Measurements from ENCODE around the gene TAF10. TPM values are rescaled to one million over a fixed set of nuclear protein-coding genes. Genes with fewer than 3 reads are reported as not detected.

The TAF10 gene
- total RNA-seq, 6 experiments from 2014 or later: 47.3 to 81.9 (median 60.4) TPM

DNA sequence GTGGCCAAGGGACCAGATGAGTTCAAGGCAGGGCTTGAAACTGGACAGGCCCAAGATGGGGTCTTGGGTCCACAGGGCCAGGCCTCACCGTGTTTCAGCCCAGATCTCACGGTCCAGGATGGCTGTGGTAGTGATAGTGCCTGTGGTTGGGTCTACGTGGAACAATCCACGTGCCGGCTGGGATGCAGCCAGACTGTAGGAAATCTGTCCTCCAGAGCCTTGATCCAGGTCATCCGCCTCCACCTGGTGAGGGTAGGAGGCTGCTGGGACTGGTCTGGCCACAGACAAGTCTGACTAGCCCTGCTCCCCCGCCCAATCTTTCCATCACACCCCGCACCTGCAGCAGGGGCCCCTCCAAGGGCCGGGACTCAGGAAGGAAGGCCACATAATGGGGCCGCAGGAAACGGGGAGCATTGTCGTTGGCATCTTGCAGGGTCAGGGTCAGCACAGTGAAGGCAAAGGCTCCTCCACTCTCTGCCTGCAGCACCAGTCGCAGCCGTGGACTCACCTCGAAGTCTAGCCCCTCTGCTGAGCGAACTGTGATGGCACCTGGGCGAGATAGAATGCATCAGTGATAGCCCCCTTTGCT lies 13.9 kb upstream of the TAF10 start:
- 80% methylated on average over 2 of the region's 17 CpGs for WGBS (ENCODE audit: insufficient coverage, low coverage, low lambda C conversion rate, missing lambda C conversion rate)
- H3K27ac ChIP-seq: no peak overlapping the region
- H3K9me3 ChIP-seq: no peaks in the 10 kb centered on the region
- ATAC-seq (no peak), DNase-seq (no peak)
- H3K4me3 ChIP-seq: no peak overlapping the region
- intact Hi-C loops (cut with DNase I): no loop called here
- no peaks in the 10 kb centered on the region for H3K27me3 ChIP-seq
- H3K4me1 ChIP-seq: no peaks in the 10 kb centered on the region
- H3K36me3 ChIP-seq: no peaks in the 10 kb centered on the region
- TF ChIP-seq POLR2A (IDR thresholded peaks at IDR 0.05): no peak
- TF ChIP-seq, protein P1, sequence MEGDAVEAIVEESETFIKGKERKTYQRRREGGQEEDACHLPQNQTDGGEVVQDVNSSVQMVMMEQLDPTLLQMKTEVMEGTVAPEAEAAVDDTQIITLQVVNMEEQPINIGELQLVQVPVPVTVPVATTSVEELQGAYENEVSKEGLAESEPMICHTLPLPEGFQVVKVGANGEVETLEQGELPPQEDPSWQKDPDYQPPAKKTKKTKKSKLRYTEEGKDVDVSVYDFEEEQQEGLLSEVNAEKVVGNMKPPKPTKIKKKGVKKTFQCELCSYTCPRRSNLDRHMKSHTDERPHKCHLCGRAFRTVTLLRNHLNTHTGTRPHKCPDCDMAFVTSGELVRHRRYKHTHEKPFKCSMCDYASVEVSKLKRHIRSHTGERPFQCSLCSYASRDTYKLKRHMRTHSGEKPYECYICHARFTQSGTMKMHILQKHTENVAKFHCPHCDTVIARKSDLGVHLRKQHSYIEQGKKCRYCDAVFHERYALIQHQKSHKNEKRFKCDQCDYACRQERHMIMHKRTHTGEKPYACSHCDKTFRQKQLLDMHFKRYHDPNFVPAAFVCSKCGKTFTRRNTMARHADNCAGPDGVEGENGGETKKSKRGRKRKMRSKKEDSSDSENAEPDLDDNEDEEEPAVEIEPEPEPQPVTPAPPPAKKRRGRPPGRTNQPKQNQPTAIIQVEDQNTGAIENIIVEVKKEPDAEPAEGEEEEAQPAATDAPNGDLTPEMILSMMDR (IDR thresholded peaks at IDR 0.05): no peak

DNA sequence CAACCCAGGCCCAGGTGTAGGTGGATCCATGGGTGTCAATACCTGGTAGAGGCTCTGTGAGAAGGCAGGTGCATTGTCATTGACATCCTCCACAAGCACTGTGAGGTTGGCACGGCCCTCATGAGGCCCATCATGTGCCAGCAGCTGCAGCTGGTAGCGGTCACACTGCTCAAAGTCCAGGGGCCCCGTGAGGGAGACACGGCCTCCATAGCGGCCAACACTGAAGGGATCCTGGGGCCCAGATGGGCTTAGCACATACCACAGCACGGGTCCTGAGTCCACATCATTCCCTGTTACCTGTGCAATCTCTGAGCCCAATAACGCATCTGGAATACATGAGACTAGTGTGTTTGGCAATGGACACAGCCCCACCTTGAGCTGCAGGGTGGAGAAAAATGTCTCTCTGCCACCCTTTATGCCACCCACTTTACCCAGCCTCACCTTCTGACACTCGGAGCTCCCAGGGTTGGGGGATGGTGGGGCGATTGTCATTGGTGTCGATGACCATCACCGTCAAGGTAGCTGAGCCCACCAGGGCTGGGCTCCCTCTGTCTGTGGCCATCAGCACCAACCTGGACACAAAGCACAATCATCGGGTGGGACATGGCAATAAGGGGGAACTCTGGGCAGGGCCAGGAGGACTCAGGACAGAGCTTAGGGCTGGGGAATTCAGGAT lies 13.3 kb upstream of the TAF10 start:
- Histone ChIP-seq H3K4me3 (no peak overlapping the region), H3K4me1 (no peaks in the 10 kb centered on the region), H3K27me3 (no peaks in the 10 kb centered on the region), H3K9me3 (no peaks in the 10 kb centered on the region), H3K36me3 (no peaks in the 10 kb centered on the region), H3K27ac (no peak overlapping the region)
- intact Hi-C loops (cut with DNase I): no loop called here
- no peak for ATAC-seq
- 85% methylated on average over 4 of the region's 12 CpGs for WGBS (ENCODE audit: insufficient coverage, low coverage, low lambda C conversion rate, missing lambda C conversion rate)
- no peak for DNase-seq
- no peak for TF ChIP-seq POLR2A (IDR thresholded peaks at IDR 0.05)
- TF ChIP-seq, protein P1 (IDR thresholded peaks at IDR 0.05): no peak

DNA sequence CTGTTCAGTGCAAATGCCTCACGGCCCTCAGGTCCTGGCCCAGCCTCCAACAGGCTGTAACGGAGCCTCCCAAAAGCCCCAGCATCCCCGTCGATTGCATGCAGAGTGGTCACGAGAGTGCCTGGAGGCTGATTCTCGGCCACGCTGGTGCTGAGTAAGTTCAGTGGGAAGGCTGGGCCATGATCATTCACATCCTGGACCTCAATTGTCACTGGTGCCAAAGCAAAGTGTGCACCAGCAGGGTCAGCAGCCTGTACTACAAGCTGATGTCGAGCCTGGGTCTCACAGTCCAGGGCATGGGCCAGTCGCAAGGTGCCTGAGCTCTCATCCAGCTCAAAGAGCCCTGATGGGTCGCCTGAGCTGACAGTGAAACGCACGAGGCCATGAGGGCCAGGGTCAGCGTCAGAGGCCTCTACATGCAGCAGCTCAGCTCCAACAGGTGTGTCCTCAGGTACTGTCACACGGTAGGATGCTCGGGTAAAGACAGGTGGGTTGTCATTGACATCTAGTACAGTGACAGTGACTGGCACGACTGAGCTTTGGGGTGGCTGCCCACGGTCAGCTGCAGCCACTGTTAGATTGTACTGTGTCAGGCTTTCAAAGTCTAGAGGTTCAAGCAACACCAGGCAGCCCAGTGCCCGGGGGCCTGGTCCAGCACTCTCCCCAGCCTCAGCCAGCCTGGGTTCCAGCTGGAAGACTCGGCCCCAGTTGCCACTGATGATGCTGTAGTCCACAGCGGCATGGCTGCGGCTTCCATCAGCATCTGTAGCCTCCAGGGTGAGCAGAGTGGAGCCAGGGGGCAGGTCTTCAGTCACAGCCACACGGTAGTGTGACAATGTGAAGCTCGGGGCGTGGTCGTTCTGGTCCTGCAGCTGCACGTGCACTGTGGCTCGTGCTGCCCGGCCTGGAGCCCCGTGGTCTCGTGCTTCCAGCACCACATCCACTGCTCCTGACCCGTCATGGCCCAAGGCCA lies 11.7 kb upstream of the TAF10 start:
- WGBS (ENCODE audit: insufficient coverage, low coverage, low lambda C conversion rate, missing lambda C conversion rate): 80% methylated on average over 13 of the region's 31 CpGs
- no peaks in the 10 kb centered on the region for H3K36me3 ChIP-seq
- intact Hi-C loops (cut with DNase I): no loop called here
- no peak overlapping the region for H3K4me3 ChIP-seq
- H3K9me3 ChIP-seq: no peaks in the 10 kb centered on the region
- no peaks in the 10 kb centered on the region for H3K4me1 ChIP-seq
- ATAC-seq (no peak), DNase-seq (no peak)
- TF ChIP-seq, protein P1 (IDR thresholded peaks at IDR 0.05): no peak
- no peak overlapping the region for H3K27ac ChIP-seq
- no peaks in the 10 kb centered on the region for H3K27me3 ChIP-seq

DNA sequence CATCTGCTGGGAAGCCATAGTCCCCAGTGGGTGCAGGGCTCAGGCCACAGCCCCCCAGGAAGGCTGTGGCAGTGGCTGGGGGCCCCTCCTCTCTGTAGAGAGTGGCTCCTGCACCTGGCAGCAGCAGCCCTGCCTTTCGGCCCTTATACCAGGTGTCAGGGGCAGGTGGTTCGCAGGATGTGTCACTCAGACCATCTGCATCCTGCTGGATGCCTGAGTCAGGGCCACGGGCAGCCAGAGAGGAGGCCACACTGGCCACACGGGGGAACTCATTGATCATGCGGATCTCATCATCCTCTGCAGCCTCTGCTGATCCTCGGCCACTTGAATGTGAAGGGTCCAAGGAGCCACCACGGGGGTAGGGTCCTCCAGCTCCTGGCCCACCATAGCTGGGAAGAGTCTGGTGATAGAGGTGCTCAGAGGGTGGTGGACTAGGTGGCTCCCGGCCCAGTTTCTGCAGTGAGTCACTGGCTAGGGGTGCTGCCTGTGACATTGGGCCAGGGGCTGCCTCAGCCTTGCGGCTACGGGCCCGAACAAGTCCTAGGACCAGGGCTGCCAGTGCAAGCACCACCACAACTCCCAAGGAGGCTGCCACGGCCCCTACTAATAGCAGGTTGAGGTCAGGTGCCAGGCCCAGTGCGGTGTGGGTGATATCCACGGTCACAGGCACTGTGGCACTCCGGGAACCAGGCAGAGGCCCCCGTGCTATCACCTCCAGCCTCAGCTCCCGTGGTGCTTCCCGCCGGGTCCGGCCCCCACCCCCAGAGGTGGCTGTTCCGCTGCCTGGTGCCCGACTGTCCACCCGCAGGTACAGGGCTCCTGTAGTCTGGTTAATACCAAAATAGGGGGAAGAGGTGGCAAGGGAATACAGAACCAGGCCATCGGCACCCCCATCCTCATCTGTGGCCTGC lies 10.5 kb upstream of the TAF10 start:
- intact Hi-C loops (cut with DNase I): no loop called here
- Histone ChIP-seq H3K4me1 (peaks cover 0 to 8% (median 0%) of the 10 kb centered on the region in 4 donors), H3K4me3 (no peak overlapping the region), H3K27ac (no peak overlapping the region), H3K36me3 (no peaks in the 10 kb centered on the region), H3K9me3 (no peaks in the 10 kb centered on the region), H3K27me3 (no peaks in the 10 kb centered on the region)
- DNase-seq (no peak), ATAC-seq (no peak)
- no CpG with 5 or more reads among the region's 24 CpGs for WGBS (ENCODE audit: insufficient coverage, low coverage, low lambda C conversion rate, missing lambda C conversion rate)
- TF ChIP-seq POLR2A (IDR thresholded peaks at IDR 0.05): no peak

All from right lobe of liver (tissue), 6 donors.